HepG2 (cell line): ENCODE results near the gene CYP11A1. TPM values are rescaled to one million over a fixed set of nuclear protein-coding genes. Genes with fewer than 3 reads are reported as not detected.

ENCODE experiments used
- ELF4 ChIP-seq: sonication (generic); formaldehyde crosslinking; IDR thresholded peaks from 2 replicates; pipeline ENCODE4 v1.5.0; 2020; ENCODE audit warnings: missing genetic modification reagents, mild to moderate bottlenecking, moderate library complexity, borderline replicate concordance
- FIP1L1 ChIP-seq: fragments of 200-400 bp; formaldehyde crosslinking; IDR thresholded peaks from 2 replicates; pipeline ENCODE4 v1.6.1; 2018; ENCODE audit warnings: low read depth, mild to moderate bottlenecking, low read length, moderate library complexity, borderline replicate concordance; ENCODE audit not compliant: insufficient read depth
- HNRNPL ChIP-seq: fragments of 200-400 bp; formaldehyde crosslinking; IDR thresholded peaks from 2 replicates; pipeline ENCODE4 v1.6.1; 2017; ENCODE audit warnings: mild to moderate bottlenecking, low read depth, low read length
- PLRG1 ChIP-seq: fragments of 450-650 bp; conservative IDR thresholded peaks from 2 replicates; pipeline ENCODE4 v1.6.1; 2016
- SNAPC4 ChIP-seq: sonication (generic); formaldehyde crosslinking; IDR thresholded peaks from 2 replicates; pipeline ENCODE4 v1.4.0; 2020; ENCODE audit warnings: mild to moderate bottlenecking, missing genetic modification reagents
- TEAD2 ChIP-seq: sonication (generic); formaldehyde crosslinking; IDR thresholded peaks from 2 replicates; pipeline ENCODE4 v1.9.0; 2021; ENCODE audit warnings: missing genetic modification reagents
- ZBTB38 ChIP-seq: sonication (generic); formaldehyde crosslinking; IDR thresholded peaks from 2 replicates; pipeline ENCODE4 v1.5.1; 2020; ENCODE audit warnings: mild to moderate bottlenecking, missing genetic modification reagents
- ZBTB42 ChIP-seq: sonication (generic); formaldehyde crosslinking; IDR thresholded peaks from 2 replicates; pipeline ENCODE4 v1.5.0; 2020; ENCODE audit warnings: mild to moderate bottlenecking, missing genetic modification reagents
- ZC3H13 ChIP-seq: sonication (generic); formaldehyde crosslinking; IDR thresholded peaks from 2 replicates; pipeline ENCODE4 v1.8.1; 2023; ENCODE audit warnings: mild to moderate bottlenecking, missing genetic modification reagents, moderate library complexity
- ZFP82 ChIP-seq: sonication (generic); formaldehyde crosslinking; IDR thresholded peaks from 2 replicates; pipeline ENCODE4 v1.5.1; 2020; ENCODE audit warnings: mild to moderate bottlenecking, missing genetic modification reagents, borderline replicate concordance
- ZNF687 ChIP-seq: sonication (generic); formaldehyde crosslinking; IDR thresholded peaks from 2 replicates; pipeline ENCODE4 v1.5.1; 2020; ENCODE audit warnings: mild to moderate bottlenecking, missing genetic modification reagents, moderate library complexity
- ZNF713 ChIP-seq: sonication (generic); formaldehyde crosslinking; IDR thresholded peaks from 2 replicates; pipeline ENCODE4 v1.4.0; 2020; ENCODE audit warnings: mild to moderate bottlenecking, missing genetic modification reagents
- ZNF75D ChIP-seq: sonication (generic); formaldehyde crosslinking; IDR thresholded peaks from 2 replicates; pipeline ENCODE4 v1.8.1; 2023; ENCODE audit warnings: missing genetic modification reagents, mild to moderate bottlenecking, borderline replicate concordance
- polyA plus RNA-seq, 8 experiments: library from polyadenylated mRNA; depleted of rRNA in 3 of 8; stranded (reverse) in 7 of 8; unstranded in 1 of 8; fragments of >200 nt; fragmentation: Illumina TruSeq in 4 of 8; extraction: Trizol in 4 of 8; gene quantifications; 2 replicates each; pipeline versions ENCODE4 v1.2.1 to v1.2.3, GENCODE V29; 2011 to 2016; ENCODE audit warnings: low read depth in 4 of 8, missing spikeins in 1 of 8, mixed read lengths in 1 of 8; ENCODE audit not compliant: insufficient read depth in 1 of 8
- total RNA-seq, 5 experiments: library from RNA; depleted of rRNA; stranded (reverse); fragments of >200 nt; fragmentation: Illumina TruSeq; extraction: Trizol; gene quantifications; 2 replicates each; pipeline ENCODE4 v1.2.3, GENCODE V29; 2016; ENCODE audit warnings: low read depth in 1 of 5

Gene CYP11A1
- total and polyA plus RNA-seq, 2 of the 13 experiments (the other 11 are each of a cell fraction or from before 2014, with no cell fraction given): 0.66 to 0.92 TPM

GRCh38 chr15:74384881-74385643 lies 17.6 kb upstream of the CYP11A1 start (continued):
- TF ChIP-seq SNAPC4 (CRISPR knock-in tag) (no peak), ZC3H13 (no peak), ZNF713 (CRISPR knock-in tag) (no peak), ZBTB42 (CRISPR knock-in tag) (no peak), TEAD2 (CRISPR knock-in tag) (no peak), ELF4 (CRISPR knock-in tag) (no peak), PLRG1 (no peak), ZFP82 (no peak), ZNF75D (no peak), HNRNPL (0 out of 2 replicates have a peak, but pooled peaks have one; percentile 54), ZBTB38 (CRISPR knock-in tag) (no peak), ZNF687 (CRISPR knock-in tag) (peak; percentile 28; the same call in 1 of the 2 replicates), FIP1L1 (no peak)
